Measurements from ENCODE around the gene CCDC149.

Gene CCDC149

DNA sequence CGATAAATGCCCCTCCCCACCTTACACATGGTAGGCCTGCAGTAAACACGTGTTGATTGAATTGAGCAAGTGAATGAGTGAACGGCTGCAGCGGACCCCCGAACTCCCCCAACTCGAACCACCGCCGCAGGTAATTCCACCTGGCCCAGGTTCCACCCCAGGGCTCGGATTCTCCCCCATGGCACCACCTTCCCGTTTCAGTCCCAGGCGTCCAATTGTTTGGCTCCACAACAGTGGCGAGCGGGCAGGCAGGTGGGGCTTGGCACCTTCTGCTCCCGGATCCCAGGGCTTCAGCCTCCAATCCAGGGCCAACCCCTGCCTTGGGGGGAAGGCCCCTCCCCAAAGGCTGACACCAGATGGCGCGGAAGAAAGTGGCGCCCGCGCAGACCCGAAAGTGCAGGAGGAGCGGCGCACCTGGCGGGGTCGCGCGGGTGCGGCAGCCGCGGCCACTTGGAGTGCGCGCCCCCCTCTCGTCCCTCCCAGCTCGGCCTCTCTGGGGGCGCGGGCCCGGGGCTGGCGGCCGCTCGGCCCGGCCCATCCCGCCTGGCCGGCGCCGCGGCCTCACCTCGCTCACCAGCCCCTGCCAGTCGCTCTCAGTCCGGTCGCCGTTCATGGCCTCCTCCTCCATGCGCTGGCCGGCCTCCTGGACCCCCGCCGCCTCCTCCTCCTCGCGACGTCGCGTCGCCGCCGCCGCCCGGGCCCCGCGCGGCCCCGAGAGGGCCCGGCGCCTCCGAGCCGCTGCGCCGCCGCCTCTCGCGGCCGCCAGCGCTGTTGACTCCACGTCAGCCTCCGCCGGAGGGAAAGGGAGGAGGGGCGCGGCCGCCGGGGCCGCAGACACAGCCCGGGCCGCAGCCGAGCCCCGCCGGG, at the start of gene CCDC149:
Gene CCDC149 (minus strand): TSS at position 791 of the 867 bp plus-strand sequence. CDS start 178 bp downstream, at position 613.
- DNase-seq (ENCODE audit: low read depth), result no peak
- peak within 1 kb of the TSS; percentile 61 for H3K4me3 ChIP-seq (ENCODE audit: low read depth, low read length)

GRCh38 chr4:24957886-24958285, 45.0 kb upstream of the CCDC149 start:
- DNase-seq (ENCODE audit: low read depth), result no peak
- no peak overlapping the region for H3K4me3 ChIP-seq (ENCODE audit: low read depth, low read length)

GRCh38 chr4:24956763-24957162, 43.9 kb upstream of the CCDC149 start:
- DNase-seq (ENCODE audit: low read depth), result no peak
- H3K4me3 ChIP-seq (ENCODE audit: low read depth, low read length), result no peak overlapping the region

GRCh38 chr4:24956091-24956490, 43.2 kb upstream of the CCDC149 start:
- H3K4me3 ChIP-seq (ENCODE audit: low read depth, low read length), result no peak overlapping the region
- DNase-seq (ENCODE audit: low read depth), result no peak

DNA sequence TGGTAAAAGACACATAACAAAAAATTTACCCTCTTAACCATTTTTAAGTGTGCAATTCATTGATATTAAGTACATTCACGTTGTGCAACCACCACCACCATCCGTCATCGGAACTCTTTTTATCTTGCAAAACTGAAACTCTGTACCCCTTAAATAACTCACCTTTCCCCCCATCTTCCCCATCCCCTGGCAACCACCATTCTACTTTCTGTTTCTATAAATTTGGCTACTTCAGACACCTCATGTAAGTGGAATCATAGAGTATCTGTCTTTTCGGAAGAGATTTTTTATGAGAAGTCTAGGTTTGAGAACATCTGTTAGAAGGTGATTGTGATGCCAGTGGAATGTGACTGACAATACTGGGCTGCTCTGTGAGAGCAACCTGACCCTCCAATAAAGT, 39.8 kb upstream of the CCDC149 start:
- DNase-seq (ENCODE audit: low read depth), result no peak
- H3K4me3 ChIP-seq (ENCODE audit: low read depth, low read length), result no peak overlapping the region

DNA sequence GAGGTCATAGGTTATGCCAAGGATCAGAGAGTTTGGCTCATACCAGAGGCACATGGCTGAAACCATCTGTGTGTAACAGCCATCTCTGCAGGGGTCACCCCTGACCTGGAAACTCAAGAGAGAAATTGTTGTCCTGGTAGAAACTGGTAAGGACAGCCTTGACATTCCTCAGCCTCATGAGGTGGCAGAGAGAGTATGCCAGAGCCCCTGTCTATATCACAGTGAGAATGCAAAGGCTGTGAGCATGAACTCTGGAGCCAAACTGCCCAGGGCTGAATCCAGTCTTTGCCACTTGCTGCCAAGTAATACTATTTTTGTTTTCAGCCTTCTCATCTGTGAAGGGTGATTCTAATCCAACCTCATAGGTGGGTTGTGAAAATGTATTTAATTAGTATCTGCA, 37.1 kb upstream of the CCDC149 start:
- no peak overlapping the region for H3K4me3 ChIP-seq (ENCODE audit: low read depth, low read length)
- DNase-seq (ENCODE audit: low read depth), result no peak

DNA sequence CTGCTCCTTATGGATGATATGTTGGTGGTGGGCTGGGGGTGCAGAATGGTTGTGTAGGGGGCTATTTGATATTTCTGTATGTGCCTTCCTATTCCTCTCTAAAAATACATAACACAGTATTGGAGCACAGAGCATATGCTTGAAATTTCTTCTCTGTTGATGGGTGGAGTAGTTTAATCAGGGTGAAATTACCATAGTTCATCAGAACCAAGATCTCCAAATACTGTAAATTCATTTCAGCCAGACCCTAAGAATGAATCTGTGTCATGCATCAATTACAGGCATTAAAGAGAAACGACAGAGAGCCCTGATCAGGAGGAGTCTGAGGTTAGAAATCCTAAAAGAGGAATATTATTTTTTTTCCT, 25.1 kb upstream of the CCDC149 start:
- no peak overlapping the region for H3K4me3 ChIP-seq (ENCODE audit: low read depth, low read length)
- DNase-seq (ENCODE audit: low read depth), result no peak

GRCh38 chr4:24937176-24937916, 24.5 kb upstream of the CCDC149 start:
- no peak for DNase-seq (ENCODE audit: low read depth)

GRCh38 chr4:24935856-24936255, 23.0 kb upstream of the CCDC149 start:
- H3K4me3 ChIP-seq (ENCODE audit: low read depth, low read length), result no peak overlapping the region
- DNase-seq (ENCODE audit: low read depth), result no peak

More at GRCh38 chr4:24937176-24937916, 24.5 kb upstream of the CCDC149 start:
- no peak overlapping the region for H3K4me3 ChIP-seq (ENCODE audit: low read depth, low read length)

- DNase-seq (ENCODE audit: low read depth), result no peak
- H3K4me3 ChIP-seq (ENCODE audit: low read depth, low read length), result no peak overlapping the region
Observed at GRCh38 chr4:24934311-24934710, 21.5 kb upstream of the CCDC149 start.

- H3K4me3 ChIP-seq (ENCODE audit: low read depth, low read length), result no peak overlapping the region
- no peak for DNase-seq (ENCODE audit: low read depth)
Observed at GRCh38 chr4:24933684-24934275, 20.9 kb upstream of the CCDC149 start.

DNA sequence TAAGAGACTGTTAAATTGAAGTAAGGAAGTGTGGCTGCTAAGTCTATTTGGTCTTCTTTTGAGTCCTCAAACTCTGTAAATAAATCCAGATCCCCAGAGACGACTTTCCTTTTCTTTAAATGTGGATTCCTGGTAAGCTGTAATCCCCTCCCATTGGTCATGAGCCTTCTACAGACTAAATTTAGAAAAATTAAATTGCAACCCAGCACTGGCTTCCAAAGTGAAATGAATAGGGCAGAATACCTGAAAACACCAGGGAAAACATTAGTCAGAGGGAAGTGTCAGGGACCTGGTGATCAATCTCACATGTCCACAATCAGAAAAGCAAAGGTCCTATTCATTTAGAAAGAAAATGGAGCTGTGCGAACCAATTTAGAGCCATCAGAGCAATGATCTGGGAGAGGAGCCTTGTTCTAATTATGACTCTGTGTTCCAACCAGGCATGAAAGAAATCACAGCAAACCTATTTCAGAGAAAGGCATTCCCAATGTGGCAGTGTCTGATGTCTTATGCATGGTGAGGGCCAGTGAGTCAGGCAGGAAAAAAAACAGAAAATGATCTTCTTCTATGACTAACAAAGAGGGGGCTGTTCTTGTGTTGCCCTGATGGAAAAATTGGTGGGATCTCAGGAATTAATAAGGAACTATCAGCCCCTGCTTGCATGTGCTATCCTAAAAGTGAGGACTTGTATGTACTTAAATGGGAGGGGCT, 19.8 kb upstream of the CCDC149 start:
- H3K4me3 ChIP-seq (ENCODE audit: low read depth, low read length), result no peak overlapping the region
- DNase-seq (ENCODE audit: low read depth), result no peak

- DNase-seq (ENCODE audit: low read depth), result no peak
Observed at GRCh38 chr4:24930151-24930550, 17.3 kb upstream of the CCDC149 start.

GRCh38 chr4:24928708-24929107, 15.9 kb upstream of the CCDC149 start:
- H3K4me3 ChIP-seq (ENCODE audit: low read depth, low read length), result no peak overlapping the region

More at GRCh38 chr4:24930151-24930550, 17.3 kb upstream of the CCDC149 start:
- H3K4me3 ChIP-seq (ENCODE audit: low read depth, low read length), result no peak overlapping the region

DNA sequence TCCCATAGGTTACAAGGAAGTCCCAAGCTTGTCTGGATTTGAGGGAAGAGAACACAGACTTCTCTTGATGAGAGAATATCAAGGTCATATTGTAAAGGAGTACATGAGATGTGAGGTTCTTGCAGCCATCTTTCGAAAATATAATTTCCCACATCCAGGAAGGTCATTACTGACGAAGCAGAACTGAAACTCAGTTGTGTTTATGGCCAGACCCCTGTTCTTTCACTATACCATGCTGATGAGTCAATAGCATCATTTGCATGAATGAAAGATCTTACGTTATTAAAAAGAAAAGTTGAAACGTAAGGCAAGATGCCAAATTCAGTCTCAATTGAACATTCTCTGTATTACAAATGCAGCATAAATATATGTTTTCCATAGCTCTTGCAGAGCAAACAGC, 14.2 kb upstream of the CCDC149 start:
- DNase-seq (ENCODE audit: low read depth), result no peak
- H3K4me3 ChIP-seq (ENCODE audit: low read depth, low read length), result no peak overlapping the region

More at GRCh38 chr4:24928708-24929107, 15.9 kb upstream of the CCDC149 start:
- DNase-seq (ENCODE audit: low read depth), result no peak

DNA sequence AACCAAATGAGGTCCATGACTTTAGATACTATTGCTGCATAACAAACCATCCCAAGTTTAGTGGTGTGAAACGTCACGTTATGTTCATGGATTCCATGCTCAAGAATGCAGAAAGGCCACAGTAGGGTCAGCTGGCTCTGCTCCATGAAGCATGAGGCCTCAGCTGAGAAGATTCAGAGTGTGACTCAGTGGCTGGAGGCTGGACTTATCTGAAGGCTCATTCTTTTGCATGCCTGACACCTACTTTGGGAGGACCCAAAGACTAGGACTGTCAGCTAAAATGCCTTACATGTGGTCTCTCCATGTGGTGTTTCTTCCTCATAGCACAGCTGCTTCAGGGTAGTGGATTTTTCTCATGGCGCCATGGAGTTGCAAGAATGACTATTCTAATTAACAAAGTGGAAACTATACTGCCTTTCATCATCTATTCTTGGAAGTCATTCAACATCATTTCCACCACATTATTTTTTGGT, 11.5 kb upstream of the CCDC149 start:
- peak; percentile 84 for DNase-seq (ENCODE audit: low read depth)
- no peak overlapping the region for H3K4me3 ChIP-seq (ENCODE audit: low read depth, low read length)

GRCh38 chr4:24923550-24923949, 10.7 kb upstream of the CCDC149 start:
- no peak for DNase-seq (ENCODE audit: low read depth)

DNA sequence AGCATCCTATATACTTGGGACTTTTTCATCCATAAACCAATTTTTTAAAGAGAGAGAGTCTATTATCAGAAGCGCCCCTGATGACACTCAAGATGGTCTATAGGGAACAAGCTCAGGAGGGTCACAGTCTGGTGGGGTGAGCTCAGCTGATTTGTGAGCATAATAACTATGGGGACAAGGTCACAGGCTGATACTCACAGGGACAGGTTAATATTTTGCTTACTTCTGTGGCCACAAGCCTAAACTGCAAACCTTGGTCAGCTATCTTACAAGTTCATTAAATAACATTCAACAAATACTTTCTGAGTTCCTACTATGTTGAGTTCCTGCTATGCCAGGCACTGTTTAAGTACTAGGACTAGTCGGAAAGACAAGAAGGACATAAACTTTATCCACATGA, 10.2 kb upstream of the CCDC149 start:
- DNase-seq (ENCODE audit: low read depth), result no peak
- no peak overlapping the region for H3K4me3 ChIP-seq (ENCODE audit: low read depth, low read length)

More at GRCh38 chr4:24923550-24923949, 10.7 kb upstream of the CCDC149 start:
- no peak overlapping the region for H3K4me3 ChIP-seq (ENCODE audit: low read depth, low read length)

DNA sequence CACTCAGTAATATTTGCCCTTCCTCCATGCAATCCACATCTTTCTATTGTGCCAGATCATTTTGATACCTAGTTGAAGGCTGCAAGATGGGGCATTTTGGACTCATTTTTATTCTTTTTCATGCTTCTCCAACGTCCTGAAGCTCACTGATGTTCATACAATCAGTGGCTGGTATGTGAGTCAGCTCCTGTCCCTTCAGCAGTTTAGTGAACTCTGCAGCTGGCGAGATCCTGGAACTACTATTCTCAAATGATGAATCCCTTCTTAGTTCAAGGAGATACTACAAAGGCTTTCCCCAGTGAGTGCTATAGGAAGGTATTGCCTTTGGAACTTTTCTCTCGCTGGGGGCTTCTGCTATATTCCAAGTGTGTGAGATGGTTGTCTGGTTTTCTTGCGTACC, 9.6 kb upstream of the CCDC149 start:
- H3K4me3 ChIP-seq (ENCODE audit: low read depth, low read length), result no peak overlapping the region

More for the DNA sequence above, 9.6 kb upstream of the CCDC149 start:
- no peak for DNase-seq (ENCODE audit: low read depth)
